Measurements from ENCODE around the gene CYP1B1.

The CYP1B1 gene

GRCh38 chr2:38065502-38066135 lies 10.3 kb downstream of the CYP1B1 start:
- H3K27me3 ChIP-seq (ENCODE audit: insufficient read depth, low read length): no peaks in the 10 kb centered on the region
- H3K27ac ChIP-seq (ENCODE audit: low read depth, low read length, poor library complexity, severe bottlenecking): no peak overlapping the region
- no peak overlapping the region for H3K4me2 ChIP-seq (ENCODE audit: low read length)
- TF ChIP-seq CTCF (IDR thresholded peaks at IDR 0.05; ENCODE audit: low read length): no peak
- TF ChIP-seq EZH2 (IDR thresholded peaks at IDR 0.05; ENCODE audit: borderline replicate concordance, low read length): no peak
- H3K9me2 ChIP-seq (ENCODE audit: low read depth, low read length): no peaks in the 10 kb centered on the region
- H3K4me3 ChIP-seq (ENCODE audit: low read depth, low read length, poor library complexity, severe bottlenecking): no peak overlapping the region
- no peaks in the 10 kb centered on the region for H3F3A ChIP-seq (ENCODE audit: insufficient read depth, low read length)
- no peak overlapping the region for H3K9ac ChIP-seq (ENCODE audit: low read length)
- no peaks in the 10 kb centered on the region for H4K20me1 ChIP-seq (ENCODE audit: insufficient read depth, low read length)
- H3K9me3 ChIP-seq (ENCODE audit: low read length): no peaks in the 10 kb centered on the region
- no peak overlapping the region for H2AFZ ChIP-seq (ENCODE audit: low read length)
- no peaks in the 10 kb centered on the region for H3K4me1 ChIP-seq (ENCODE audit: insufficient read depth, low read length, severe bottlenecking)
- H3K79me2 ChIP-seq (ENCODE audit: insufficient read depth, low read length): no peaks in the 10 kb centered on the region
- H3K36me3 ChIP-seq (ENCODE audit: insufficient read depth, low read length): no peaks in the 10 kb centered on the region

- Histone ChIP-seq H4K20me1 (ENCODE audit: insufficient read depth, low read length) (no peaks in the 10 kb centered on the region), H3K4me2 (ENCODE audit: low read length) (no peak overlapping the region), H3K79me2 (ENCODE audit: insufficient read depth, low read length) (no peaks in the 10 kb centered on the region), H3F3A (ENCODE audit: insufficient read depth, low read length) (no peaks in the 10 kb centered on the region), H3K9me3 (ENCODE audit: low read length) (no peaks in the 10 kb centered on the region), H3K4me3 (ENCODE audit: low read depth, low read length, poor library complexity, severe bottlenecking) (no peak overlapping the region), H3K9ac (ENCODE audit: low read length) (no peak overlapping the region), H2AFZ (ENCODE audit: low read length) (no peak overlapping the region), H3K4me1 (ENCODE audit: insufficient read depth, low read length, severe bottlenecking) (no peaks in the 10 kb centered on the region), H3K27me3 (ENCODE audit: insufficient read depth, low read length) (no peaks in the 10 kb centered on the region), H3K36me3 (ENCODE audit: insufficient read depth, low read length) (no peaks in the 10 kb centered on the region), H3K27ac (ENCODE audit: low read depth, low read length, poor library complexity, severe bottlenecking) (no peak overlapping the region), H3K9me2 (ENCODE audit: low read depth, low read length) (no peaks in the 10 kb centered on the region)
- TF ChIP-seq EZH2 (IDR thresholded peaks at IDR 0.05; ENCODE audit: borderline replicate concordance, low read length): no peak
- TF ChIP-seq CTCF (IDR thresholded peaks at IDR 0.05; ENCODE audit: low read length): no peak
Measured at GRCh38 chr2:38064801-38065501, 11.0 kb downstream of the CYP1B1 start.

GRCh38 chr2:38060236-38061018 lies 15.5 kb downstream of the CYP1B1 start:
- H3F3A ChIP-seq (ENCODE audit: insufficient read depth, low read length): no peaks in the 10 kb centered on the region
- H3K36me3 ChIP-seq (ENCODE audit: insufficient read depth, low read length): no peaks in the 10 kb centered on the region
- no peak overlapping the region for H3K27ac ChIP-seq (ENCODE audit: low read depth, low read length, poor library complexity, severe bottlenecking)
- no peak overlapping the region for H2AFZ ChIP-seq (ENCODE audit: low read length)
- no peaks in the 10 kb centered on the region for H3K4me1 ChIP-seq (ENCODE audit: insufficient read depth, low read length, severe bottlenecking)
- H4K20me1 ChIP-seq (ENCODE audit: insufficient read depth, low read length): no peaks in the 10 kb centered on the region
- no peaks in the 10 kb centered on the region for H3K79me2 ChIP-seq (ENCODE audit: insufficient read depth, low read length)
- TF ChIP-seq EZH2 (IDR thresholded peaks at IDR 0.05; ENCODE audit: borderline replicate concordance, low read length) (no peak), CTCF (IDR thresholded peaks at IDR 0.05; ENCODE audit: low read length) (no peak)
- H3K9ac ChIP-seq (ENCODE audit: low read length): no peak overlapping the region
- H3K9me2 ChIP-seq (ENCODE audit: low read depth, low read length): no peaks in the 10 kb centered on the region
- no peak overlapping the region for H3K4me3 ChIP-seq (ENCODE audit: low read depth, low read length, poor library complexity, severe bottlenecking)
- no peak overlapping the region for H3K4me2 ChIP-seq (ENCODE audit: low read length)
- H3K9me3 ChIP-seq (ENCODE audit: low read length): no peaks in the 10 kb centered on the region
- no peaks in the 10 kb centered on the region for H3K27me3 ChIP-seq (ENCODE audit: insufficient read depth, low read length)

Data from OCI-LY1 (cell line).